Mesenteric fat pad (tissue), 1 donor: Measurements from ENCODE around the gene EFTUD2. TPM values are rescaled to one million over a fixed set of nuclear protein-coding genes. Genes with fewer than 3 reads are reported as not detected.

Experiments
- DNase-seq: peaks from one replicate; pipeline ENCODE4 v3.0.0-alpha.2; 2020; ENCODE audit warnings: low spot score
- total RNA-seq: library from RNA; stranded (reverse); fragmentation: NEBNext Ultra II Directional; extraction: Animal tissue kit (Norgen Biotek cat#: 25700); gene quantifications from one replicate; pipeline ENCODE4 v1.2.1, GENCODE V29; 2021
- donor health status: DM: yes; HTN: yes; CAD: no.

Gene EFTUD2
- total RNA-seq, 1 donor from 2014 or later: 104 TPM

DNA sequence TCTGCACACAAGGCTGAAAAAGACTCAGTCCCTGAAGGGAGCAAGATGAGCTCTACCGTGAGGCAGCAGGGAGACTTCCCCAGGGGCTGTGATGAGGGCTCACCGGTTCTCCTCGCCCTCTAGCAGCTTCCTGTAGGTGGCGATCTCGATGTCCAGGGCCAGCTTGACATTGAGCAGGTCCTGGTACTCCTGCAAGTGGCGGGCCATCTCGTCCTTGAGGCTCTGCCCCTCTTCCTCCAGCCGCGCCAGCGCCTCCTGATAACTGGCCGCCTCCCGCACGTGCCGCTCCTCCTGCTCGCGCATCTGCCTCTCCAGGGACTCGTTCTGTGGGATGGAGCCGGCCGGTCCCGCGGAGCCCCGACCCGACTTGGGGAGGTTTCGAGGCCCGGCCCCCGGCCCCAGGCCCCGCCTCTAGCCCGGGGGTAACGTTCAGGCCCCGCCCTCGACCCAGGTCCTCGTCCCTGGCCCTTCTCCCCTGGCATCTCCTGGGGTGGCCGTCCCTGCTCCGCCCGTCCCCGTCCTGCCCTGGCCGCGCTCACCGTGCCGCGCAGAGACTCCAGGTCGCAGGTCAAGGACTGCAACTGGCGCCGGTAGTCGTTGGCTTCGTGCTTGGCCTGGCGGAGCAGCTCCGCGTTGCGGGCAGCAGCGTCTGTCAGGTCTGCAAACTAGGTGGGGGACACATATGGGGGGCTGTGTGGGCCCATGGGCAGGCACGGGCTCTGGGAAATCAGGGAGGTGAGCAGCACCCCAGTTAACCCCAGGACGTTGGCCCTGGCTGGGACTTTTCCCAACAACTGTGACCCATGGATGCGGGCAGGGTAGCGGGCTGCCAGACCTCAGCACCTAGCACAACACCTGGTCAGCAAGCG, 12.1 kb upstream of the EFTUD2 start:
- no peak for DNase-seq

DNA sequence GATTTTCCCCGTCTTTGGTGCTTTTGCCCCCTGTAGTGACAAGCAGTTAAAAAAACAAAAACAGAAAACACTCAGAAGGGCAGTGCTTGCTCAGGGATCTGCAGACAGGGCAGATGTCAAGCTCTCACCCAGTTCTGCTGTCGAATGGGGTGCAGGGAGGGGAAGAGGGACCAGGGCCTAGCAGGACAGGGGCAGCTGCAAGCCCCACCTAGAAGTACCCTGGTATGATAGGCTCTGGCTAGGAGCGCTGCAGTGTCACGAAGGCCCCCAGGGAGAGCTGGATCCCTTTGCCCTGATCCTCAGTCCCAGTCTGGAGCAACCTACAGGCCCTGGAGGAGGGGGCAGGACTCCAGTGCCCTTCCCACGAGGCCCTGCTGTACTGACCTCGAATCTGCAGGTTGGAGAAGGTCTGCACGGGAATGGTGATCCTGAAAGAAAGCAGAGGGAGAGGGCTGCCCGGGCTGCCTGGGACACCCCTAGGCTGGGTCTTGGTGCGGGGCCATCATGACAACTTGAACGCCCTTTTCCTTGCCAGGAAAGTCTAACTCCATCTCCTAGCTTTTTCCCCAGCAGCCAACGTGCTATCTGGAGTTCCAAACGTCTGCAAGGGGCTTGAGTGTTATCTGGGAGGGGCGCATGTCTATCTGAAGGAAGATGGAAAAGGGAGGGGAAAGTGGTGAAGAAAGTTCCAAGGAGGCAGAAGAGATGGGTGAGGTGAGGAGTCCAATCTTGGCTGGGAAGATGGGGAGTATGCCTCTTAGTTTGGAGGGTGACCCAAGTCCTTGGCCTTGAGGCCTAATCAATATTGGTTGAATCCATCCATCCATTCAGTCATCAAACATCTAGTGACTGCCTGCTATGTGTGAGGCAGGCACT, 11.2 kb upstream of the EFTUD2 start:
- DNase-seq: no peak

DNA sequence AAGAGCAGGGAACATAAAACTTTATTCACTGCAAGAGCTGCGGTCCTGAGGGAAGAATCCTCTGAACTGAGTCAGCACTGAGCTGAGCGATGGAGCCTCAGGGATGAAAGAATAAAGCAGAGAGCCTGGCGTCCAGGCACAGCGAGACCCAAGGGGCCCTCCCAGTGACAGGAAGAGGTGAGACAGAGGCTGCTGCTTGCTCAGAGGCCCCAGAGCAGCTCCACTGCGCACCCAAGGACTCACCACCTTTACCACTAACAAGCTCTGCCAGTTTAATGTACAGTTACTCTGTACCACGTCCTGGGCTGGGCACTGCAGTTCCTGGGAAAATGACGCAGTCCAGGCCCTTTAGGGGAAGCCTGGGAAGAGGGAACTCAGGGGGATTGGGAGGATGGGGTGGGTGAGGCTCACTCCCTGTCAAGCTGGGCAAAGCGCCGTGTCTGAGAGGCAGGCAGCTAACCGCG, 10.5 kb upstream of the EFTUD2 start:
- no peak for DNase-seq

DNA sequence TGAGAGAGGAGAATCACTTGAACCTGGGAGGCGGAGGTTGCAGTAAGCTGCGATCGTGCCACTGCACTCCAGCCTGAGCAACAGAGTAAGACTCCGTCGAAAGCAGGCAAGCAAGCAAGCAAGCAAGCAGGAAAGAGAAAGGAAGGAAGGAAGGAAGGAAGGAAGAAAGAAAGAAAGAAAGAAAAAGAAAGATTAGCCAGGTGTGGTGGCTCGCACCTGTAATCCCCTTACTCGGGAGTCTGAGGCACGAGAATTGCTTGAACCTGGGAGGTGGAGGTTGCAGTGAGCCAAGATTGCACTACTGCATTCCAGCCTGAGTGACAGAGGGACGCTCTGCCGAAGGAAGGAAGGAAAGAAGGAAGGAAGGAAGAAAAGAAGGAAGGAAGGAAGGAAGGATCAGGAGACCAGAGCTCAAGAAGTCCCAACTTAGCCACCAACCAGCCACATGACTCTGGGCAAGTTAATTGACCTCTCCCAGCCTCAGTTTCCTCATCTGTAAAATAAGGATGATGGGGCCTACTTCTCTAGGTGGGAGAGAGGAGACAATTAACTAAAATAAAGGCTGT, 9.6 kb upstream of the EFTUD2 start:
- no peak for DNase-seq

DNA sequence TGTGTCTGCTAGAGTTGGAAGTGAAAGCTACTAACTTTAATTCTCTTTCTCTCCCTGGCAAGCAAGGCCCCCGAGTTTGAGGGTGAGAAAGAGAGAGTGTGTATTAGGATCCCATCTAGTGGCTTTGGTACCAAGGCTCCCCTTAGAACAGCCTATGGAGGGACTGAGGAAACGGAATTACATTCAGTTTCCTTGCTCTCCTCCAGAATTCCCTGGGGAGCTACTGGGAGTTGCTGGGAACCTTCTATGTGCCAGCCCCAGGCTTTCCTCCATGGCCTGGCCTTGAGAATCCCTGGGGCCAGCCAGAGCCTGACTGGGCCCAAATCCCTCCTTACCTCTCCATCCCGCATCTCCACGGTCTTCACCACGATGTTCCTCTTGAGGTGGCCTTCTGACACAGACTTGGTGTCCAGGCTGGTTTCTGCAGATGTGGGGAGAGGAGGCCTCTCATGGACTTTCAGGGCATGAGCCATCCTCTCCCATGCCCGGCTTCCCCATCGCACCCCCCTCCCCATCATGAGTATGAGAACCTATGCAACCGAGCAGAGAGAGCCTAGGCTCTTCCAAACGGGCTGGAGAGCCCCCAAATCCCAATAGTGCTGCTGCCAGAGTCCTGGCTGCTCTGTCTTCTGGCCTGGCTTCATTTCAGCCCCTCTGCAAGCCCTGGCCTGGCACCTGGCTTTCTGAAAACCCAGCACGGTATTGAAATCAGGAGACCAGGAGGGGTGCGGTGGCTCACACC, 8.7 kb upstream of the EFTUD2 start:
- DNase-seq: no peak

DNA sequence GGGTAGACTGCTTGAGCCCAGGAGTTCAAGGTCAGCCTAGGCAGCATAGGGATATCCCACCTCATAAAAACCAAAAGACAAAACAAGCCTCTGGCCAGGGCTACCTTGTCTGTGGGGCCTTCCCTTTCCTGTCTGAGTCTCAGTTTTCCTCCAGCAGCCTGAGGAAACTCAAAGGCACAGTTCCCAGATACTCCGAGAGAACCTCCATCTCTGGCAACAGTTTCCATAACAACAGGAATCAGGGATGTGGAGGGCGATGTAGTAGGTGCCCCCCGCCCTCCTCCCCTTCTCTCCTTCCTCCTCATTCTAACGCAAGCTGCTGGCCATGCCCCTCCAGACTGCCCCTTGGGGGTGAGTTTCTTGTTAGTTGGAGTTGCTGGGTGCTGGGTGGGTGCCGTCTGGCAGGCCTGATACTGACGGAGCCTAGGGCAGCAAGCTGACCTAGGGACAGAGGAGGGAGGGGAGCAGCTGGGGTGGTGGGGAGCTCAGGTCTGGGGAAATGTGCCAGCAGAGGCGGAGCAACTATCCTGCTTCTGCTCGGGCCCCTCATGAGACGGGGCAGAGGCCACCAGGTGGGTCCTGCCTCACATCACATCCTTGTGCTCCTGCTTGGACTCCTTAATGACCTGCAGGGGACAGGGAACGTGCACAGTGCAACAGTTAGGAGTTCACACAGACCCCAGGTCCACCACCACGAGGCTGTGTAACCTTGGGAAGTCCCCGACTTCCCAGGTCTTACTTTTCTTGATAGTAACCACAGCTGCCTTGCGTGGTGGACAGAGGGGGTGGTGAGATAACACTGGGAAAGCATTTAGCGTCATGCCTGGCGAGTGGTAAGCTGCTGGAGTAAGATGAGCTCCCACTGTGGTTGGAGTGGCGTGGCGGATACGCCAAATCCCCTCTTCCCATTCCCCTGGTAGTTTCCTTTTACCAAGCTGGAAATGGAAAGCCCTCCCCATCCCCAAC, 7.8 kb upstream of the EFTUD2 start:
- DNase-seq: no peak

DNA sequence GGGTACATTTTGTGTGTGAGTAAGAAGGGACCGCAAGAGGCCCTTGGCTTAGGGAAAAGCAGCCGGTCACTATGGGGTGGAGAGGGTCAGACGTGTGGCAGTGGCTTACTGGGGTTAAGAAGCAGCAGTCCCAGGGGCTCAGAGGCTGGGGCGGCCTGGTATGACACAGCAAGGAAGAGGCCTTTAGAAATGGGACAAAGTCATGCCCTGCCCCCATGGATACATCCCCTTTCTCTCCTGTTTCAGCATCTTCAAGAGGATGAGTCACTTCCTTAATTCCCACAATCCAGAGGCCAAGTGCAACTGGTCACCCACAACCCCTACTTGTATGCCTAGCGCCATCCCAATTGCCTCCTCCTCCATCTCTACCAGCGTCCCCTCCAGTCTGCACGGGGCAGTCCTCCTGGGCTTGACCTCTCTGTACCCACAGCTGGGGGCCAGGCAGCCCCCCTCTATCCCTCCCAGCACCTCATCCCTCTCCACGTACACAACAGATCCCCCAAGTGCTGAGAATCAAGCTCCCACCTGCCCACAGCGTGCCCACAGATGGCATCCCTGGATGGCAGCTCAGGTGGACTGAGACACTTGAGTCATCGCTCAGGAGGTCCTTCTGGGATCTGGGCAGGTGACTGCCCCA, 6.9 kb upstream of the EFTUD2 start:
- DNase-seq: peak; percentile 85

DNA sequence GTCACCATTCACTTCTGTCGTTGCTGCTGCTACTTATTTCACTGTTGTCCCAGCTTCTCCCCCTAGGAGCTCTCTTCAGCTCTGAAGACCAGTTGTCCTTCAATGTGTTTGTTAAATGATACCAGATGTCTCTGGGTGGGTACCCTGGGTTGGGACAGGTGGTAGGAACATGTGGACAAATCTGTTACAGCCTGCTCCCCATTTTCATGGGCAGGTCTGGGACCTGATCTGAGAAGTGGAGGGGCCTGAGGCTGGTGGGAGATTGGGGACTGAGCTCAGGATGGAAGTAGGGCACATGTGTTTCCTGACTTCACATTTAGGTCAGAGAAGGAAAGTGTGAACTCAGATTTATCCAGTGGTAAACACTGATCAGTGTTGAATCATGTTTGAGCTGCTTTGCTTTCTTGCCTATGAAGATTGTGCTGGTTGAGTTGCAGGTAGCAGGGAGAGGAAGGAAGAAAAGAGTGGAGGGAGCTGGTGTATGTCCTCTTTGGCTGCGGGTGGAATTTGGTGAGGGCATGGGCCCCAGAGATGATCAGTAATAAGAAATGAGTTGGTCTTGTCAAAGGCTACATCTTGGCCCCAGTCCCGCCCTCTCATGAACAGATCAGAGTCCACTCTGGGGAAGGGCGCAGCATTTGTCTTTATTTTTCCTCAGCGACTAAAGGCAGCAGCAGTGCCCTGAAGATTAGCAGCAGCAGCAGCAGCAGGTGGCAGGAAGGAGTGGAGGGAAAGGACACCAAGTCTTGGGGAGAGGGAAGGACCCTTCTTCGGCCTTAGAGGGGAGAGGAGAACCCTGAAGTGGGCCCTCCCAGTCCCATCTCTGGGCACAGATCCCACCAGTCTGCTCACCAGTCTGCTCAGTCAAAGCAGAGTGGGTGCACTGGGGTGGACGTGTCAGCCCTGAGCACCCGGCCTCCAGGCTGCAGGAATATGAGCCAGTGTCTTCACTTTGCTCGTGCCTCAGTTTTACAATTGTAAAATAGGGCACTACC, 6.1 kb upstream of the EFTUD2 start:
- peak; percentile 53 for DNase-seq

DNA sequence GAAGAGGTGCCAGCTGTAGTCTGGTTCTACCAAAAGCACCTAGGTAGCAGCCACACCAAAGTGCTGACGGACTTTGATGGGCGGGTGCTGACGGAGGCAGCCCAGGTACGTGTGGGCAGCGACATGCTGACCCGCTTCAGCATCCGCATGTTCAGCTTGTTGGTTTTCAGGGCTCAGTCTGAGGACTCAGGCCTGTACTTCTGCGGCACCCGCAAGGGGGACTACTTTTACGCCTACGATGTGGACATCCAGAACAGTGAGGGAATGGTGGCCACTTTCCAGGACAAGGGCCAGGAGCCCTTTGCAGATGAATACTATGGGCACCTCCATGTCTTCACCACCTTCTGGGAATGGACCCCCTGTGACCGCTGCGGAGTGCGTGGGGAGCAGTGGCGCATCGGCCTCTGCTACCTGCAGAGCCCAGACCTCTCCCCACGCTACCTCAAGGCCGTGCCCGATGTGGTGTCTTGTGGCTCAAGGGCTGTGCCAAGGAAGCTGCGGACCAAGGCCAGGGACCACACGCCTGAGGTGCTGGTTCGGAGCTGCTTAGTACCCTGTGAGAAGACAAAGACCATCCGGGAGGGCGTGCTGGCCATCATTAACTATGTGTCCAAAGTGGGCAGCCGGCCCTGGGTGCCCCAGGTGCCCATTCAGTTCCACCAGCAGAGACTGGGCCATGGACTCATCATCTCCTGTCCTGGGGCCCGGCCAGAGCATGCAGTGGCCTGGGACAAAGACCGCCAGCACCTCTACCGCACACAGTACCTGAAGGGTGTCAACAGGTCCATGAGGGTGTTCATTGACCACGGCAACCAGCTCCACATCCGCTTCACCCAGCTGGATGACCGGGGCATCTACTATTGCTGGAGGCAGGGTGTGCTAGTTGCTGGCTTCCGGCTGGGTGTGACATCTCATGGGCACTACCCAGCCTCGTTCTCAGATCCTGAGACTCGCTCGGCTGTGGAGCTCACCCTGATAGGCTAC, 5.0 kb upstream of the EFTUD2 start:
- DNase-seq: no peak

DNA sequence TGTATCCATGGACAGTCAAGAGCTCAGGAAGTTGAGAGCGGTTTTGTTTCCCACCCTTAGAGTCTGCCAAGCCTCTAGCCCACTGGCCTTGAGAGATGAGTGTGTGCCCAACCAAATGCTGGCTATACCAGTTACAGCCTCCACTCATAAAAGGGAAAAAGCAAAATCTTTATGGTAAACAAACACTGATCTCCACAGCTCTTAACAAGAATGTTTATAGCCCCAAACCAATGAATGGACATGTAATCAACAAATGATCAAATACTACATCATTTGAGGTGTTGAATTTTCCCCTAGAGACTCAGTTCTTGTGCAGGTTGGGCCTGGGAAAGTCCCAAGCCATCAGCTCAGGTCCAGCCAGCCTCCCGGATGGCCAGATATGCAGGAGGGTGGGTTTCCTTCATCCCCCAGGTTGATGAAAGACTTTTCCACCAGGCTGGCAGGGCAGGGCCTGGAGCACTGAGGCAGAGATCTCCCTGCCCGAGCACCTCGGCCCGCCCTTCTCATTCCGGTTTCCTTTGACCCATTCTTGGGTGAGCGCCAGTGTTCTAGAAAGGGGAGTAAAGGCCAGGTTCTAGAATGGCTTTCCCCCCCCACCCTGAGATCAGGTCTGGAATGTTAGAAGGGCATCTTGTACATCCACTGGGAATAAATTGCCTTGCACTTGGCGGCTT, 3.9 kb upstream of the EFTUD2 start:
- no peak for DNase-seq

DNA sequence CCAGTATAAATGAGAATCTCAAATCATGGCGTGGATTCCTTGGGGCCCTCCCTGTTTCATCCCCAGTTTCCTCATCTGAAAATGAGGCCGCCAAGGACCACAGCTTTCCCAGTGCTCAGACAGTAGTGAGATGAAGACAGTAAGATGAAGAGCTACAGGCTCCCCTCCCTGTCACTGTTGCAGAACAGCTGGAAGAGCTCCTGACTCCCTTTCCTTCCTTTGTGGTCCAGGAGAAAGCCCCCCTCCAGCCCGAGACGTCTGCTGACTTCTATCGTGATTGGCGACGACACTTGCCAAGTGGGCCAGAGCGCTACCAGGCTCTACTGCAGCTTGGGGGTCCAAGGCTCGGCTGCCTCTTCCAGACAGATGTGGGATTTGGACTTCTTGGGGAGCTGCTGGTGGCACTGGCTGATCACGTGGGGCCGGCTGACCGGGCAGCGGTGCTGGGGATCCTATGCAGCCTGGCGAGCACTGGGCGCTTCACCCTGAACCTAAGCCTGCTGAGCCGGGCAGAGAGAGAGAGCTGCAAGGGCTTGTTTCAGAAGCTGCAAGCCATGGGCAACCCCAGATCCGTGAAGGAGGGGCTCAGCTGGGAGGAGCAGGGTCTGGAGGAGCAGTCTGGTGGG, 3.0 kb upstream of the EFTUD2 start:
- DNase-seq: peak; percentile 82

DNA sequence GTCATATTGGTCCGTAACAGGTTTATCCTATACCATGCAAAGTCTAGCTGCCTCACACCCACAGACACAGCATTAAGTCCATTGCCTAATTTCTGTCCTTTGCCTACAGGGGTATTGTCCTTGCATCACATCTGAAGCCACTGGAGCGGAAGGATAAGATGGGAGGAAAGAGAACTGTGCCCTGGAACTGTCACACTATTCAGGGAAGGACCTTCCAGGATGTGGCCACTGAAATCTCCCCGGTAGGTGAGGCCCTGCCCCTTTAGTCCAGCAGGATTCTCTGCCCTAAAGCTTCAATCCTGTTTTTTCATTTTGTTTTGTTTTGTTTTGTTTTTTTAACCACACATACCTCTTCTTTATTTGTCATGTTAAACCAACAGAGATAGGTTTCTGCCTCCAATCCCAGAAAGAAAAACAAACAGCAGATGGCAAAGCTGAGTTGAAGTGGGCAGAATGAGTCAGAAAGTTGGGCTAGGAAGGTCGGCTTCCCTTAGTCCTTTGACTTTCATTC, 2.2 kb upstream of the EFTUD2 start:
- no peak for DNase-seq

DNA sequence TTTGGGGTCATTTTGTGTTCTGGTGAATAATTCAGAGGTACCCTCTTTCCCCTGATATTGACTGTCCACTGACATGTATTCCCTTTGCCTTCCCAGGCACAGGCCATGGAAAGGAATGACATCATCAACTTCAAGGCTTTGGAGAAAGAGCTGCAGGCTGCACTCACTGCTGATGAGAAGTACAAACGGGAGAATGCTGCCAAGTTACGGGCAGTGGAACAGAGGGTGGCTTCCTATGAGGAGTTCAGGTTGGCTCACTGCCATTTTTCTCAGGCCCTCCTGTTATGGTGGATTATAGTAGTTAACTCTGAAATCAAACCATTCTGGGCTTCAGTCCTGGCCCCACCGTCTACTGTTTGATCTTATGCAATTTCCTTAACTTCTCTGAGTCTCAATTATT, 1.6 kb upstream of the EFTUD2 start:
- DNase-seq: no peak

DNA sequence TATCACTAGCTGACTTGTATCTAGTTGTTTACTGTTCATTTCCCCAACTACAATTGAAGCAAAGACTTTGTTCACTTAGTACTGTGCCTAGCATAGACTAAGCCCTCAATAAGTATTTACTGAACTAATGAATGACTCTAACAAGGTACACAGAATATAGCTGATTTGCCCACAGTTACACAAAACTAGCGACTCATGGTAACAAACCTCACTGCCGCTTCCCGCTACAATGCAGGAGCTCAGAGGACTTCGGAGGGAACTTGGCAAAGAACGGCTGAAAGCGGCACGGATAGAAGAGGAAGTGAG, 524 bp downstream of the EFTUD2 start:
- DNase-seq: no peak

DNA sequence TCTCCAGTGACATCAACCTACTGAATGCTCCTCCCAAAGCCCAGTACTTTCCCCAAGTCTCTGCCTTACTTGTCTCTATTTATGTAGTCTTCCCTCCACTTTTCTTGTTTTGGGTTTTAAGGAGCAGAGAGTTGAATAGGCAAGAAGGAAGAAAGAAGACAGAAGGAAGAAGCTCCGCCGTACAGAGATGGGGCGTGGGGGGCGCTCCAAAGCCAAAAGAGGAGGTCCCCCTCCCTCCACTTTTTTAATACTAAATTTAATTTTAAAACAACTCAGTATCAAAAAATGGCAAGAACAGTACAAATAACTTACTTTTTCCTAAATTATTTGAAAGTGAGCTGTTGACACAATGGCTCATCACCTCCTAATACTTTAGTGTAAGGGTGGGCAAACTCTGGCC, 4.6 kb downstream of the EFTUD2 start:
- DNase-seq: no peak

DNA sequence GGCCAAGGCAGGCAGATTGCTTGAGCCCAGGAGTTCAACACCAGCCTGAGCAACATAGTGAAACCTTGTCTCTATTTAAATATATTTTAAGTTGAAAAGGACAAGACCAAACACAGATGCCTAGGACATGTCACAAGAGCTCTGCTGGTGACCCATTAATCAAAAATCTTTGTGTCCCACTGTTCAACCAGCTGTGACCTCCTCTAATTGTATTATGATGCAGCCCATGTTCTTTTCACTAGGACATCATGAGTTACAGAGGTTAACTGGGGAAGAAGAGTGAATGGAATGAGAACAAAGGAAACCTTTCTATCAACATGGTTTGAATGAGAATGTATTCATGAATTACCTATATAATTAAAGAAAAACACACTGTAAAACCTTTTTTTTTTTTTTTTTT, 7.0 kb downstream of the EFTUD2 start:
- DNase-seq: no peak
